Measurements from ENCODE around the gene PDE2A. TPM values are rescaled to one million over a fixed set of nuclear protein-coding genes. Genes with fewer than 3 reads are reported as not detected.

Gene PDE2A
- total and polyA plus RNA-seq, 10 of the 15 experiments (the other 5 are each of a cell fraction or from before 2014, with no cell fraction given) = 0.06 to 0.15 (median 0.11) TPM; not detected in 6

DNA sequence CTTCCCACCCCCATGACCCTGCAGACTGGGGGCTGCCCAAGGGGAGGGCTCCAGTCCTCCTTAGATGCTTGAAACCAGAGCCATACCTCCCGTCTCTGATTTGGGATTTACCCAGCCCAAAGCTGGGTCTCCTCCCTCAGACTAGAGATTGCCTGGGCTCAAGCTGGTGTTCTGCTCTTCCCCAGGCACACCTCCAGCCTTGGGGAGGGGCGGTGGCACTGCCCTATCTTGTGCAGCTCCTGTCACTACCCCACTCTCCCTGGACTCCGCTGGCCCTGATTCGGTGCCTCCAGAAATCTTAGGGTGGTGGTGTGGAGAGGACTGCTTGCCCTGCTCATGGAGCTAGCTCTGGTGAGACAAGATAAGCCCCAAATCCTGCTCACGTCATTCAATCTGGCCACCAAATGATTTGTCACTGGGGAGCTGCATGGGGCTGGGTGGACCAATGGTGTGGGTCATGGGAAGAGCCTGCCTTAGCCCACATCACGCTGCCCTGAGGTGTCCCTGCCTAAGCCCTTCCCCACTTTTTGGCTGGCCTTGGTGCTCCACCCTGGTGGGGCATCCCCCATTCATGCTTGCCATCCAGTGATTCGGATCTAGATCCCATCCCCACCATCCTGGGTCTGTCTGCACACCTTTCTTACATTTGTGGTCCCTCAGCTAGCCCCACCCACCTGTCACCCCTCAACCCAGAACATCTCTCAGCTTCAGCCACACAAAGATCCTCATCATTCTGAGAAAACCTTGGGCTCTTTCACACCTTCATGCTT lies 87.7 kb downstream of the PDE2A start:
- POLR2A ChIA-PET = no interaction called here
- peaks cover 14 to 15% of the 10 kb centered on the region in 2 experiments for H3K27me3 ChIP-seq (replicated peaks in 1 of 2; ENCODE audit: control insufficient read depth in 2 of 2, insufficient read depth in 2 of 2, low read length in 1 of 2)
- TF ChIP-seq, protein P1, sequence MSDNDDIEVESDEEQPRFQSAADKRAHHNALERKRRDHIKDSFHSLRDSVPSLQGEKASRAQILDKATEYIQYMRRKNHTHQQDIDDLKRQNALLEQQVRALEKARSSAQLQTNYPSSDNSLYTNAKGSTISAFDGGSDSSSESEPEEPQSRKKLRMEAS (IDR thresholded peaks at IDR 0.05; ENCODE audit: low read depth, low read length) = no peak
- TF ChIP-seq CBX5 (IDR thresholded peaks at IDR 0.05; ENCODE audit: low read depth) (no peak), NFXL1 (IDR thresholded peaks at IDR 0.05; ENCODE audit: borderline replicate concordance) (no peak), RB1 (IDR thresholded peaks at IDR 0.05; ENCODE audit: borderline replicate concordance) (no peak), TCF7 (IDR thresholded peaks at IDR 0.05; ENCODE audit: borderline replicate concordance) (no peak), PAX8 (IDR thresholded peaks at IDR 0.05) (no peak), NFYA (IDR thresholded peaks at IDR 0.05; ENCODE audit: borderline replicate concordance, low read depth, low read length) (no peak), ESRRA (IDR thresholded peaks at IDR 0.05; ENCODE audit: low read length) (no peak), CHD4 (IDR thresholded peaks at IDR 0.05) (no peak), POLR2AphosphoS2 (IDR thresholded peaks at IDR 0.05; ENCODE audit: low read depth, low read length) (no peak), NR2C1 (IDR thresholded peaks at IDR 0.05) (no peak), STAT3 (IDR thresholded peaks at IDR 0.05; ENCODE audit: low read depth, low read length) (no peak)
- TF ChIP-seq, protein P2, sequence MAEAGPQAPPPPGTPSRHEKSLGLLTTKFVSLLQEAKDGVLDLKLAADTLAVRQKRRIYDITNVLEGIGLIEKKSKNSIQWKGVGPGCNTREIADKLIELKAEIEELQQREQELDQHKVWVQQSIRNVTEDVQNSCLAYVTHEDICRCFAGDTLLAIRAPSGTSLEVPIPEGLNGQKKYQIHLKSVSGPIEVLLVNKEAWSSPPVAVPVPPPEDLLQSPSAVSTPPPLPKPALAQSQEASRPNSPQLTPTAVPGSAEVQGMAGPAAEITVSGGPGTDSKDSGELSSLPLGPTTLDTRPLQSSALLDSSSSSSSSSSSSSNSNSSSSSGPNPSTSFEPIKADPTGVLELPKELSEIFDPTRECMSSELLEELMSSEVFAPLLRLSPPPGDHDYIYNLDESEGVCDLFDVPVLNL (IDR thresholded peaks at IDR 0.05; ENCODE audit: low read depth, low read length) = no peak
- TF ChIP-seq, protein P3, sequence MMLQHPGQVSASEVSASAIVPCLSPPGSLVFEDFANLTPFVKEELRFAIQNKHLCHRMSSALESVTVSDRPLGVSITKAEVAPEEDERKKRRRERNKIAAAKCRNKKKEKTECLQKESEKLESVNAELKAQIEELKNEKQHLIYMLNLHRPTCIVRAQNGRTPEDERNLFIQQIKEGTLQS (IDR thresholded peaks at IDR 0.05; ENCODE audit: borderline replicate concordance, extremely low read depth, low read depth, low read length) = no peak
- TF ChIP-seq, protein P4, sequence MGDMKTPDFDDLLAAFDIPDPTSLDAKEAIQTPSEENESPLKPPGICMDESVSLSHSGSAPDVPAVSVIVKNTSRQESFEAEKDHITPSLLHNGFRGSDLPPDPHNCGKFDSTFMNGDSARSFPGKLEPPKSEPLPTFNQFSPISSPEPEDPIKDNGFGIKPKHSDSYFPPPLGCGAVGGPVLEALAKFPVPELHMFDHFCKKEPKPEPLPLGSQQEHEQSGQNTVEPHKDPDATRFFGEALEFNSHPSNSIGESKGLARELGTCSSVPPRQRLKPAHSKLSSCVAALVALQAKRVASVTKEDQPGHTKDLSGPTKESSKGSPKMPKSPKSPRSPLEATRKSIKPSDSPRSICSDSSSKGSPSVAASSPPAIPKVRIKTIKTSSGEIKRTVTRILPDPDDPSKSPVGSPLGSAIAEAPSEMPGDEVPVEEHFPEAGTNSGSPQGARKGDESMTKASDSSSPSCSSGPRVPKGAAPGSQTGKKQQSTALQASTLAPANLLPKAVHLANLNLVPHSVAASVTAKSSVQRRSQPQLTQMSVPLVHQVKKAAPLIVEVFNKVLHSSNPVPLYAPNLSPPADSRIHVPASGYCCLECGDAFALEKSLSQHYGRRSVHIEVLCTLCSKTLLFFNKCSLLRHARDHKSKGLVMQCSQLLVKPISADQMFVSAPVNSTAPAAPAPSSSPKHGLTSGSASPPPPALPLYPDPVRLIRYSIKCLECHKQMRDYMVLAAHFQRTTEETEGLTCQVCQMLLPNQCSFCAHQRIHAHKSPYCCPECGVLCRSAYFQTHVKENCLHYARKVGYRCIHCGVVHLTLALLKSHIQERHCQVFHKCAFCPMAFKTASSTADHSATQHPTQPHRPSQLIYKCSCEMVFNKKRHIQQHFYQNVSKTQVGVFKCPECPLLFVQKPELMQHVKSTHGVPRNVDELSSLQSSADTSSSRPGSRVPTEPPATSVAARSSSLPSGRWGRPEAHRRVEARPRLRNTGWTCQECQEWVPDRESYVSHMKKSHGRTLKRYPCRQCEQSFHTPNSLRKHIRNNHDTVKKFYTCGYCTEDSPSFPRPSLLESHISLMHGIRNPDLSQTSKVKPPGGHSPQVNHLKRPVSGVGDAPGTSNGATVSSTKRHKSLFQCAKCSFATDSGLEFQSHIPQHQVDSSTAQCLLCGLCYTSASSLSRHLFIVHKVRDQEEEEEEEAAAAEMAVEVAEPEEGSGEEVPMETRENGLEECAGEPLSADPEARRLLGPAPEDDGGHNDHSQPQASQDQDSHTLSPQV (IDR thresholded peaks at IDR 0.05) = no peak
- no peaks in the 10 kb centered on the region for H3K4me1 ChIP-seq (ENCODE audit: control insufficient read depth, insufficient read depth, low read length)
- DNase-seq (ENCODE audit: low read depth, low spot score) = no peak
- H4K20me1 ChIP-seq (ENCODE audit: control insufficient read depth, insufficient read depth) = peaks cover 6% of the 10 kb centered on the region; the same call in 1 of the 2 replicates
- WGBS (ENCODE audit: insufficient coverage, insufficient replicate concordance, low lambda C conversion rate, missing lambda C conversion rate) = 26% methylated on average over 7 of the region's 7 CpGs
- H3K9ac ChIP-seq (ENCODE audit: control insufficient read depth, insufficient read depth, low read length) = no peak overlapping the region
- no peak for FAIRE-seq
- no peaks in the 10 kb centered on the region for H3K9me3 ChIP-seq (replicated peaks; ENCODE audit: control insufficient read depth, insufficient read depth, low read length)
- no peak overlapping the region for H3K4me2 ChIP-seq (ENCODE audit: control insufficient read depth, insufficient read depth)
- no peaks in the 10 kb centered on the region for H3K79me2 ChIP-seq (ENCODE audit: control insufficient read depth, insufficient read depth, low read length)
- H2AFZ ChIP-seq (ENCODE audit: control insufficient read depth, low read depth, low read length) = no peak overlapping the region
- no TSS peak for BruUV-seq (replicated peaks)
- ATAC-seq = no peak
- no peak overlapping the region for H3K4me3 ChIP-seq
- intact Hi-C loops (cut with micrococcal nuclease; ENCODE audit: unreplicated experiment) (loop anchor here (10.0 kb wide), 1 partner anchor 228 kb away; the partner anchor contains the start of gene ATG16L2), in situ Hi-C loops (cut with MboI) (no loop called here)
- H3K27ac ChIP-seq (ENCODE audit: control insufficient read depth, insufficient read depth) = no peak overlapping the region
- RAD21 ChIA-PET (ENCODE audit: unreplicated experiment) = interaction anchor here (1.1 to 4.7 kb wide), 6 partner anchors 52 to 591 kb away, joined by 3 to 32 read pairs (median 6); no protein-coding TSS in a partner anchor
- CTCF ChIA-PET = interaction anchor here (0.7 to 8.7 kb wide), 16 partner anchors 11 to 801 kb away, joined by 3 to 130 read pairs (median 6); no protein-coding TSS in a partner anchor
- no peaks in the 10 kb centered on the region for H3K36me3 ChIP-seq (ENCODE audit: control insufficient read depth in 2 of 2, insufficient read depth in 2 of 2, low read length in 1 of 2)
- SMC1A ChIA-PET (ENCODE audit: uncharacterized antibody, unreplicated experiment) = interaction anchor here (0.7 to 3.0 kb wide), 6 partner anchors 60 to 115 kb away, joined by 3 to 10 read pairs (median 6); no protein-coding TSS in a partner anchor
